Mesodermal cell (in vitro differentiated cells): Measurements from ENCODE around the gene PLCB4. TPM values are rescaled to one million over a fixed set of nuclear protein-coding genes. Genes with fewer than 3 reads are reported as not detected.

Source experiments
- H3K27ac ChIP-seq: 2 replicates; pipeline ENCODE4 v1.7.0; 2013; ENCODE audit warnings: mild to moderate bottlenecking, low read depth, low read length, moderate library complexity; ENCODE audit not compliant: severe bottlenecking
- H3K36me3 ChIP-seq: 2 replicates; pipeline ENCODE4 v1.7.1; 2013; ENCODE audit warnings: mild to moderate bottlenecking, low read length, moderate library complexity; ENCODE audit not compliant: control insufficient read depth, insufficient read depth
- H3K4me1 ChIP-seq: one replicate; pipeline ENCODE4 v1.7.1; 2013; ENCODE audit warnings: mild to moderate bottlenecking, low read length; ENCODE audit not compliant: insufficient read depth, control insufficient read depth, poor library complexity, severe bottlenecking
- H3K4me3 ChIP-seq: 2 replicates; pipeline ENCODE4 v1.7.0; 2013; ENCODE audit warnings: low read length, control low read depth, mild to moderate bottlenecking; ENCODE audit not compliant: insufficient read depth, poor library complexity, severe bottlenecking; ENCODE audit errors: extremely low read depth
- H3K9me3 ChIP-seq: 2 replicates; pipeline ENCODE4 v1.7.1; 2013; ENCODE audit warnings: mild to moderate bottlenecking, low read length, moderate library complexity; ENCODE audit not compliant: control insufficient read depth
- WGBS, 2 experiments: methylation state at CpG; one replicate each; pipeline ENCODE4 v1.1.5; 2013; ENCODE audit warnings: missing lambda C conversion rate in 2 of 2; ENCODE audit not compliant: insufficient coverage in 2 of 2; 5-methylcytosine and 5-hydroxymethylcytosine counted together
- polyA plus RNA-seq, 2 experiments: library from polyadenylated mRNA; stranded (reverse); fragments of 50-300 nt; gene quantifications; one replicate each; pipeline ENCODE4 v1.2.3, GENCODE V29; 2013

Gene PLCB4
- 15.3 TPM for polyA plus RNA-seq (2013, experiment 1 of 2)
- 15.9 TPM for polyA plus RNA-seq (2013, experiment 2 of 2)

DNA sequence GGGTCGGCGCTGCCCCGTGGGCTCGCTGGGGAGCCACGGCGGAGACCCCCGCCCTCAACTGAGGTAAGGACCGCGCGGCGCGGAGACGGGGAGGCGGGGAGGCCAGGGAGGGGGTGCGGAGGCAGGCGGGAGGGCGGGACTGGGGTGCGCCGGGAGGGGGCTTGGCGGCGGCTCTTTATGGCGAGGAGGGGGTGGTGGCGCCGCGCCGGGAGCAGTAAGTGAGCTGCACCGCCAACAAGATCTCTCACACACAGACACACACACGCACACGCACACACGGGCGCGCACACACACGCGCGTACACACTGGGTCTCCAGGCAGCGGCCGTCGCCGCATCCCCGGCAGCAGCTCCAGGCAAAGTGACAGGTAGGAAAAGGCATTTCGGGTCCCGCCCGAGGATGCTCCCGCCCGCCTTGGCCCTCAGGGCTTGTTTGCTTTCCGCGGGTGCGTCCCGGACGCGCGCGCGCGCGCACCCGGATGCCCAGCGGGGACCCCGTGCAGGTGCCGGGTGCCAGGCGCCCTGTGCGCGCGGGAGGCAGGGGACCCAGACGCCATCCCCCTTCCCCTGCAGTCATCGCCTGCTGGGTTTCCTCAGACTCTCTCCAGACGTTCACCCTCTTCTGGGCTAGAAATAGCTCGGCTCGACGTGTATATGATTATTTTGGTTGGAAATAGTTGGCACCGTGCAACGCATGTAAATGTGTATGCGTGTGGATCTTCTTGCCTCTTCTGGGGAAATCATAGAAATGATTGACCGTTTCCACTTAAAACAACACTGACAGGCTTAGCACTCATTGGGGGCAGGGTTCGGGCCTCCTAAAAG lies at the start of gene PLCB4:
Gene PLCB4, plus strand, starts transcription at position 247 of the 823 bp plus-strand sequence. CDS start 238,728 bp downstream, outside the sequence.
- WGBS, 2 experiments = 2 to 3% methylated on average over 34 to 36 of the region's 75 CpGs
- H3K27ac ChIP-seq = peak within 1 kb of the TSS; percentile 67
- no peaks in the 10 kb centered on the region for H3K9me3 ChIP-seq
- H3K36me3 ChIP-seq = no peaks in the 10 kb centered on the region
- peak within 1 kb of the TSS; percentile 70 for H3K4me3 ChIP-seq
- peaks cover 38% of the 10 kb centered on the region for H3K4me1 ChIP-seq

DNA sequence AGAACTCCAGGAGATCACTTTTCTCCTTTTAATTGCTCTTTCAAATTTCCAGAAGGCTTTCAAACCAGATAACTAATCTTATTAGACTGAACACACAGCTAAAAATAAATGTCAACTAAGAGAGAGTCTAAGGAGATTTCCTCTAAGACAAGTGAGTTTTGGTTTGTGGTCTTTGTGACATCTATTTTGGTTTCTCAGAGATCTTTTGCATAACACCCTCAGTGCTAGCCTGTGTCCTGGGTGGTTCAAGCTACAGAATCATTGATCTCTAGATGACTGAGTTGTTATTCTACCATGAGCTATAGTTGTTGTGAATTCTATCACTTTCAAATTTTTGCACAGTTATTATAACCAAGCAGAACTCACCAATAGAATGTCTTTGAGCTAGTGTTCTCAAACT lies 49.1 kb upstream of the PLCB4 start:
- H3K4me3 ChIP-seq = no peak overlapping the region
- H3K27ac ChIP-seq = no peak overlapping the region
- no peaks in the 10 kb centered on the region for H3K36me3 ChIP-seq
- no peaks in the 10 kb centered on the region for H3K4me1 ChIP-seq
- H3K9me3 ChIP-seq = peaks cover 4% of the 10 kb centered on the region

DNA sequence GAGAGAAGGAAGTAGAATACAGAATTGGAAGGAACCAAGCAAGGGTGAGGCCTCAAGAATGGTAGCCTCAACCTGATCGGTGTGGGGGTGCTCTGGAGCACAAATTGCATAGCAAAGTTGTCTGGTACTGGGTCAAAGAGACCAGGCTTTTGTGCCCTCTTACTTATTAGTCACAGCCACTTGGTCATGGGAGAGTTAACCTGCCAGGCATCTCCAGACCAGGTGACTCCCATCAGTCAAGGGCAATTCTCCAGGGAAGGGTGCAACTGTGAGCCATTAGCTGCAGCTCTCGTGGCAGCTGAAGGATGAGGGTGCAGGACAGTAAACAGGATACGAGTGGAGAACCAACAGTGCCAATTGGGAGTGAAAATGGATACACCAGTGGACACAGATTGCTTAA lies 47.7 kb upstream of the PLCB4 start:
- Histone ChIP-seq H3K4me1 (no peaks in the 10 kb centered on the region), H3K27ac (no peak overlapping the region), H3K36me3 (no peaks in the 10 kb centered on the region), H3K9me3 (peaks cover under 1% of the 10 kb centered on the region), H3K4me3 (no peak overlapping the region)
- WGBS, 2 experiments = 77 to 96% methylated on average over 2 to 3 of the region's 3 CpGs

DNA sequence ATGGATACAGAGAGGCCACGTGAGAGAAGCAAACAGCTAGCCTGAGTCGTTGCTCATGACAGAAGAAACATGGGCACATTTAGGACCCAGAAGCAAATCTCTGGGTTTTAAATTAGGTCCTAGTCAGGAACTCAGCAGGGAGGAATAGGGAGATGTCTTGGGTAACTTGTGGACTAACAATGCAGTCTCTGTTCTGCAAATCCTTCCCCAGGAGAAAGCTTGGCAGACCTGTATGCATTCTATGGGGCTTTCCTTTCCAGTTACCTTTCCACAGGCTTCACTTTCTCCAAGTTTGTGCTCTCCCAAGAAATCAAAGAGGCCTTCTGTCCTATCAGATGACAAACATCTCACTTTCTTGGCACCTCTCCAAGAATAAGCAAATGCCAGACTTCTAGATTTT lies 47.2 kb upstream of the PLCB4 start:
- Histone ChIP-seq H3K4me1 (no peaks in the 10 kb centered on the region), H3K9me3 (no peaks in the 10 kb centered on the region), H3K4me3 (no peak overlapping the region), H3K36me3 (no peaks in the 10 kb centered on the region), H3K27ac (no peak overlapping the region)
- 35 to 38% methylated on average over 2 of the region's 2 CpGs for WGBS, 2 experiments

DNA sequence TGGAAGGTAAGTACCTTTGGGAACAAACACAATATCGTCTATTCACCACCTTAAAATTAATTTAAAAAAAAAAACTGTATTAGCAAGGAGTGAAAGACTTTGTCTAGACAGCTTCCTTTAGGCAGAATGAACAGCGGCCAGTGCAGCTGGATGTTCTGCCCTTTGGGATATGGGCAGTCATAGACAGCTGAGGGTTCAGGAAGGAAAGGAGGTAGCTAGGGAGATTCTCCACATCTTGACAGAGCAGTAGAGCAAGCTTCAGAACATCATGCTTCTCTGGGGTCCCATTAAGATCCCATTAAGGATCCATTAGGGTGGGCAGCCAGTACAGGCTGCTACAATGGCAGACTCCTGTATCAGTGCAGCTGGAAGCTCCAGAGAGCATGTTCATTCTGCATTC lies 46.5 kb upstream of the PLCB4 start:
- 88 to 100% methylated on average over 1 of the region's 2 CpGs for WGBS, 2 experiments
- Histone ChIP-seq H3K4me1 (no peaks in the 10 kb centered on the region), H3K27ac (no peak overlapping the region), H3K36me3 (no peaks in the 10 kb centered on the region), H3K4me3 (no peak overlapping the region), H3K9me3 (no peaks in the 10 kb centered on the region)

DNA sequence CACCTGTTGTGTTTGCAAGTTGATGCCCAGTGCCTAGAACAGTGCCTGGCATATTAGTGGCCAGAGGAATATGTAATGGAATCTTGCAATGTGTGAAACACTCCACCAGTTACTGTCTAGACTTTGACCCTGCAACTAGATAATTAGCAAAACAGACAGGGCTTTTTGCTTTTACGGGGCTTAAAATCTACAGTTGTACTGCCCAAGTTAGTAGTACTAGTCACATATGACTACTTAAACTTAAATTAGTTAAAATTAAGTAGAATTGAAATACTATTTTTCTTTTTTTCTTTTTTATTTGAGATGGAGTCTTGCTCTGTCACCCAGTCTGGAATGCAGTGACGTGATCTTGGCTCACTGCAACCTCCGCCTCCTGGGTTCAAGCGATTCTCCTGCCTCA lies 44.3 kb upstream of the PLCB4 start:
- H3K27ac ChIP-seq = no peak overlapping the region
- H3K9me3 ChIP-seq = no peaks in the 10 kb centered on the region
- H3K36me3 ChIP-seq = no peaks in the 10 kb centered on the region
- WGBS, 2 experiments = 93 to 100% methylated on average over 2 to 3 of the region's 4 CpGs
- H3K4me3 ChIP-seq = no peak overlapping the region
- no peaks in the 10 kb centered on the region for H3K4me1 ChIP-seq

DNA sequence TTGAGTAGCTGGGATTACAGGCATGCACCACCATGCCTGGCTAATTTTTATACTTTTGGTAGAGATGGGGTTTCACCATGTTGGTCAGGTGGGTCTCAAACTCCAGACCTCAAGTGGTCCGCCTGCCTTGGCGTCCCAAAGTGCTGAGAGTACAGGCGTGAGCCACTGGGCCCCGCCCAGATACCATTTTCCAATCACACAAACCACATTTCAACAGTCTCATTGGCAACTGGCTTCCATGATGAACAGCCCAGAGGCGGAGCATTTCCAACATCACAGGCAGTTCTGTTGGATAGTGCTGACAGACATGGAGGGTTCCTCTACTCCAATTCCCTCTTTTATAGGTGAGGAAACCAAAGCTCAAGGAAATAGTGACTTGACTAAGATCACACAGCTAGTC lies 43.9 kb upstream of the PLCB4 start:
- WGBS, 2 experiments = 100% methylated on average over 3 of the region's 5 CpGs
- Histone ChIP-seq H3K36me3 (no peaks in the 10 kb centered on the region), H3K4me1 (no peaks in the 10 kb centered on the region), H3K4me3 (no peak overlapping the region), H3K27ac (no peak overlapping the region), H3K9me3 (no peaks in the 10 kb centered on the region)

DNA sequence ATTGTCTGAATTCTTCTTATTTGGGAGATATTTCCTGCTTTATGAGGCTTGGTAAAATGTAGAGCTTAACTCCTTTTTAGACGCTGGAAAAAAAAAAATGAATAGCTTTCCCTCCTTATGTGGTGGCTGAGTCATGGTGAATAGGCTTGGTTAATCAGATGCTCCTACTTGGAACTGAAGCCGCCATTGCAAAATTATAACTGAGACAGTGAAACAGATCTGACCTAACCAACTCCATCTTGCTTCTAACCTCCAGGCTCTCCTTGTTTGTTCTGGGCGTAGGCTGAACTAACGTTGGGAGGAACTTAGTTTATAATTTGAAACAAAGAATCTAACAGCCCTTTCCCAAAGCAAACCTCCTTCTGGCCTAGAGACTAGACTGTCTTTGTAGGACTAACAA lies 43.2 kb upstream of the PLCB4 start:
- Histone ChIP-seq H3K4me1 (no peaks in the 10 kb centered on the region), H3K36me3 (no peaks in the 10 kb centered on the region), H3K27ac (no peak overlapping the region), H3K4me3 (no peak overlapping the region), H3K9me3 (no peaks in the 10 kb centered on the region)
- WGBS, 2 experiments = no CpG with 5 or more reads among the region's 4 CpGs

DNA sequence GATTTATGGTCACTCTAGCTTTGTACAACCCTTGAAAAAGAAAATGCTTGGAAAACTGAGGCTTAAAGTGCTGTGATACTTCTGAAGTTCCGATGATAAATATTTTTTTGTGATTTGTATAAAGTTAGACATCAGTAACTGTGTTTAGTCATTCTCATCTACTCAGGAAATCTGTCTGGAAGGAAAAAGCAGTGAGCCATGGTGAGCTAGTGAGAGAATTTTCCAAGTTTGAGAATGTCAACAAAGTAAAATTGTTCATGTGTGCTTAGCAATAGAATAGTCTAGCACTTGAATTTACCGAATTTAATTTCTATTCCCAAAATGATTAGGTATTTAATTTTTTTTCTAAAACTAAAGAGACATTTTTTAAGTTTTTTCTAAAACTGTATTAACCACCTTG lies 41.3 kb upstream of the PLCB4 start:
- no peaks in the 10 kb centered on the region for H3K4me1 ChIP-seq
- 100% methylated on average over 1 of the region's 2 CpGs; no CpG with 5 or more reads in 1 of the 2 experiments for WGBS, 2 experiments
- no peak overlapping the region for H3K27ac ChIP-seq
- no peak overlapping the region for H3K4me3 ChIP-seq
- H3K9me3 ChIP-seq = no peaks in the 10 kb centered on the region
- no peaks in the 10 kb centered on the region for H3K36me3 ChIP-seq

DNA sequence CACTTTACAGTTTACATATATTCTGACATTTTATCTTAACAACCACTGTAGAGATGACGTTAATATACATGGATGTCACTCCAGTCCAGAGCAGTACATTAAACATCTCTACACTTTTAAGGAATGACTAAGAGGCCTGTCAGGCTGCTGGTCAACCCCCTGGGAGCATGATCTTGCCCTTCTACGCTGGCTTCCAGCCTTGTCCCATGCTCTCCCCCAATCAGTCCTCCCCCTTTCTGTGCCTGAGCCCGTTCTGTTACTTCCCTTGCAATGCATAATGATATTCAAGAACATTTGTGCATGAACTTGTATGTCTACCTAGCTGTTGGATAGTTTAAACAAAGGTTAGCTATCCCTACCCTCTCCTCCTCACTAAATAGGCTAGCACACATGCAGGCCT lies 40.5 kb upstream of the PLCB4 start:
- H3K36me3 ChIP-seq = no peaks in the 10 kb centered on the region
- no peaks in the 10 kb centered on the region for H3K4me1 ChIP-seq
- no peak overlapping the region for H3K27ac ChIP-seq
- H3K4me3 ChIP-seq = no peak overlapping the region
- no peaks in the 10 kb centered on the region for H3K9me3 ChIP-seq
- 92 to 100% methylated on average over 1 to 2 of the region's 3 CpGs for WGBS, 2 experiments

DNA sequence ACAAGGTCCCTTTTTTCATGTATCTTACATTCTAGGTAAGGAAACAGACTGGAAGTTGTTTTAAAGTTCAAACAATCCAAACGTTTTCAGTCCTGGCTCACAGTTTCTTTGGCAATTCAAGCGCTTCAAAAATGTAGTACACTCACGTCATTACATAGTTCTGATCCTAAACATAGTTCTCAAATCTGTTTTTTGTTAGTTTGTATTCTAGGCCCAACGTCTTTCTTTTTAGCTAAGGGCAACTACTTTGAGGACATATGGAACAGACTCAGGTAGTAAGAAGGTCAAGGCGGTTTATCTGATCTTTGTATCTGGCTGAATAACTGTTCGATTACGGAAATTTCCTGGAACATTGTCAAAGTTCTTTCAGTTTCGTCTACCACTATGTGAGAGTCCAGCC lies 36.9 kb upstream of the PLCB4 start:
- 84 to 93% methylated on average over 5 to 6 of the region's 8 CpGs for WGBS, 2 experiments
- no peaks in the 10 kb centered on the region for H3K36me3 ChIP-seq
- H3K4me3 ChIP-seq = no peak overlapping the region
- H3K4me1 ChIP-seq = no peaks in the 10 kb centered on the region
- no peak overlapping the region for H3K27ac ChIP-seq
- no peaks in the 10 kb centered on the region for H3K9me3 ChIP-seq
